Tongue (tissue), 2 donors: ENCODE measurements around the gene IGF2BP2. TPM values are rescaled to one million over a fixed set of nuclear protein-coding genes. Genes with fewer than 3 reads are reported as not detected.

Source experiments
- DNase-seq: peaks from one replicate; pipeline ENCODE4 v3.0.0-alpha.2; 2015
- total RNA-seq: library from RNA; depleted of rRNA; stranded (reverse); fragments of >200 nt; gene quantifications from one replicate; pipeline ENCODE4 v1.2.3, GENCODE V29; 2014

IGF2BP2 gene
- total RNA-seq, 1 donor from 2014 or later, result 41.4 TPM

DNA sequence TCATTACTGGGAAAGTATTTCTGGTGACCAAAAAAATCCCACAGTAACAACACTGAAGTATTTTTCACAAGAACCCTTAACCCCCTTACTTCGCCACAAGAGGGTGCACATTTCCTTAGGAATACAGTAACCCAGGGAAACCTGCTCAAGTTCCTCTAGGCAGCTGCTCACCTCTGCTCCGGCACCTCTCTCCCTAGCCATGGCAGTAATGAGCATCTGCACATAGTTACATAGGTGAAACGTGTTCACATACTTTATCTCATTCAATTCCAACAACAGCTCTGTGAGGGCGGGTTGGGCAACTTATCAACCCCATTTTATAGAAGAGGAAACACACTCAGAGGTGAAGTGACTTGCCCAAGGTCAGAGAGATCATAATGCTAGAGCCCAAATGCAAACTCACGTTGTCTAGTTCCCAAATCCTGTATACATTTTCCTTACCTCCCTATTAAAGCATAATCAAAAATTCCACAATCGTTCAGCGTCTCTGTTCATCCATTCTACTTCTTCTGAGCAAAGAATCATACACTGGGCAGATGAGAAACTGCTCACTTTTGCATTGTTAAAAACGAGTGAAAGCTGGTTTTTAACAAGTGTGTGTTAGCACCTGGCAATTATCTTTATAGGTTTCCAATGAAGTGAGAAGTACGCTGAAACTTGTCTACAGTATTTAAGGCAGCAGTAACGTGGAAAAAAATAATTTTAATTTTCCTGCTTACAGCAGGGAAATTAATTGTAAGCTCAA, 90.7 kb downstream of the IGF2BP2 start:
- peak; percentile 77 for DNase-seq

DNA sequence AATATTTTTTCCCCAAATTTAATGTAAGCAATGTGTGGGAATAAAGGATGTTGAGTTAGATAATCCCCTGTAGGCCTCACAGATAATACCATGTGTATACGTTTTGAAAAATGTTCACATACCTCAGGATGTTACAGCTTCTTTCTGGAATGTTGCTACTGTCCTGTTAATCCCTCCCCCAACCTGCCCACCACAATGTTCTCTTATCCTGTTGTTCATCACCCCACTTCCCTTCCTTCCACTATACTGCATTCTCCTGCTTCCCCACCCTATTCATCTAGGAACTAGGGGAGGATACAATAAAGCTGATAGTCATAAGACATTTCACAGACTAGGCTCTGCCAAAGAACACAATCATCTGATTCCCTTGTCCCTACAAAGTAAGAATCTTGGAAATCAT, 92.1 kb downstream of the IGF2BP2 start:
- DNase-seq, result no peak

DNA sequence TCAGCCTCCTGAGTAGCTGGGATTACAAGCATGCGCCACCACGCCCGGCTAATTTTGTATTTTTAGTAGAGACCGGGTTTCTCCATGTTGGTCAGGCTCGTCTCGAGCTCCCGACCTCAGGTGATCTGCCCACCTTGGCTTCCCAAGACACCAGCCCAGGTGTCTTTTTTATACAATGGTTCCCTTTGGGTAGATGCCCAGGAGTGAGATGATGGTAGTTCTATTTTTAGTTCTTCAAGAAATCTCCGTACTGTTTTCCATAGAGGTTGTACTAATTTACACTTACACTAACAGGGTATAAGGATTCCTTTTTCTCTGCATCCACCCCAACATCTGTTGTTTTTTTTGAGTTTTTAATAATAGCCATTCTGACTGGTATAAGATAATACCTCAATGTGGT, 94.3 kb downstream of the IGF2BP2 start:
- DNase-seq, result no peak

- DNase-seq, result no peak
Measured at GRCh38 chr3:185729337-185730055, 95.3 kb downstream of the IGF2BP2 start.

GRCh38 chr3:185728630-185729336, 96.1 kb downstream of the IGF2BP2 start:
- DNase-seq, result no peak

DNA sequence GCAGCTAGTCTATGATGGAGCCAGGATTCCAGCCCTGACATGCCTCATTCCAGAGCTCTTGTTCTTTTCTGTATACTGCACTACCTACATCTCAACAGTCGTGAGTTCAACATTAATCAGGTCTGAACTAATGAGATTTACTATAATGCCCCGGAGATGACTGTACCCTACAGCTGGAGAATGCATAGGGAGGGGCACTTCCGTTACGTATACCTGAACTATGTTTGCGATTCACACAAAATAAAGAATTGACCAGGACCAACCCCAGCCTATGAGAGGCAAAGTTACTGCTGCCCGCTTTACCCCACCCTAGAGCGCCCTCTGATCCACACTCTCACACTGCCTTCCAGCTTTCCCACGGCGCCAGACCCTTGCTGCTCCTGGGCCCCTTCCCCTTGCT, 97.0 kb downstream of the IGF2BP2 start:
- no peak for DNase-seq

DNA sequence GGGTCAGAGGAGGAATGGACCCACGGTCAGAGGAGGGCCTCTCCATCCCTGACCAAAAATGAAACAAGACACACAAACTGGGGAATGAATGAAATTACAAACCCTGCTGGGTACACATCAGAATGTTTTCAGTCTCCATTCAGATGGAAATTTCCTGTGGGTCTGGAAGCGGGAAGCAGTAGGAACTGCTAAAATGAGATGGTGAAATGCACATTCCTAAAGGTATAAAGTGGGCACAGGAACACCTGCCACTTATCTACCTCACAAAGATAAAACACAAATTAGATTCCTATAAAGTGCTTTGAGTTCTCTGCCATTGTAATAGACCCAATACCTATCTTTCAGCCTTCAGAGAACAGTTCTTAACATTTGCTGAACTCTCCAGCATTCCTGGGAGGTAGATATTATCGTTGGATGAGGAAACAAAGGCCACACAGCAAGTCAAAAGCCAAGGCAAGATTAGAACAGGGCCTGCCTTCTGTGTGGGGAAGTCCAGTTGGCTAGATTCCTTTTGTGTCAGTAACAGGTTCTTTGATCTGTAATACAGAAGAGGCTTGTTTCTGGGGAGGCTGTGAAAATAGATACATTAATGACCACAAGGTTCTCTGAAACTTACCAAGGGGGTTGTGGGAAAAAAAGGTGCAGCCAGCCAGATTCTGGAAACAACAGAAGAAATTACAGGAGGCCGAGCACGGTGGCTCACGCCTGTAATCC, 98.4 kb downstream of the IGF2BP2 start:
- DNase-seq, result no peak

DNA sequence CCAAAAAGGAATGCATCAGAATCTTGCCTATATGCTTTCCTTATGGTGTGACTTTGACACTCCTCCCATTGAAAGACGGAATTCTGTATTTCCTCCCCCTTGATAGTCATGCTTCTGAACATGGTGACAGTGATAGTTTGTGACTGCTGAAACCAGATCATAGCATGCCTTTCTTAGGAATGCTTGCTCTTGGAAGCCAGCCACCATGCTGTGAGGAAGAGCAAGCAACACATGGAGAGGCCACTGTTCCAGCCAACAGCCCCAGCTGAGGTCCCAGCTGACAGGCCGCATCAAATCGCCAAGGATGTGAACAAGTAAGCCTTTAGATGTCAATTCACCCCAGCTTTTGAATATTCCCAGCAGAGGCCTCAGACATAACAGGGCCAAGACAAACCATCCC, 100.1 kb downstream of the IGF2BP2 start:
- peak; percentile 81 for DNase-seq

DNA sequence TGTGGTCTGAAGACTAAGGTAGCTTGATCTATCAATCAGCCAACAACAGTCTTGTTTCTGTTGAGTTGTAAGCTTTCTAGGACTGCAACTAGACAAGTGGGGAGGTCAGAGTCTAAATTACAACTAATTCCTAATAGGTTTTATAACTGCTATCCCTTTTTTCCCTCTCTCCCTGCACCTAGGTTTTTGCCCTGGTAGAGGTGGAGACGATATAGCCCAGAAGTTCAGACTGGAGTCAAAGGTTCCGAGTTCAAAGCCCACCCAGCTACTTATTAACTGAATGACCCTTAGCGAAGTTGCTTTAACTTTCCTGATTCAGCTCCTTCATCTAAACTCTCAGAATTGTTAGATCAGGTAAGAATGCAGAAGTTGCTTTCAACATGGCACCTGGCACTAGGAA, 100.6 kb downstream of the IGF2BP2 start:
- no peak for DNase-seq

- no peak for DNase-seq
Measured at GRCh38 chr3:185722881-185723280, 102.0 kb downstream of the IGF2BP2 start.

DNA sequence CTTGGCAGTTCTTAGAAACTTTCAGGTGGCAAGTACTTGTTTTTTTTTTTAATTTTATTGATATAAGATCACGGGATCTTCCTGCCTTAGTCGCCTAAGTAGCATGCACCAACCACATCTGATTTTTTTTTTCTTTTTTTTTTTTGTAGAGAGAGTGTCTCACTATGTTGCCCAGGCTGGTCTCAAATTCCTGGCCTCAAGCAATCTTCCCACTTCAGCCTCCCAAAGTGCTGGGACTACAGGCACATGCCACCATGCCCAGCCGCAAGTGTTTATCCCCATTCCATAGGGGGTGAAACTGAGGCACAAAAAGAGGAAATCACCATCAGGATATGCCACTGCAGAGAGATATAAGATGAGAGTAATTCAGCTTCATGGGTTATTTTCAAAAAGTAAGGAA, 102.9 kb downstream of the IGF2BP2 start:
- no peak for DNase-seq

DNA sequence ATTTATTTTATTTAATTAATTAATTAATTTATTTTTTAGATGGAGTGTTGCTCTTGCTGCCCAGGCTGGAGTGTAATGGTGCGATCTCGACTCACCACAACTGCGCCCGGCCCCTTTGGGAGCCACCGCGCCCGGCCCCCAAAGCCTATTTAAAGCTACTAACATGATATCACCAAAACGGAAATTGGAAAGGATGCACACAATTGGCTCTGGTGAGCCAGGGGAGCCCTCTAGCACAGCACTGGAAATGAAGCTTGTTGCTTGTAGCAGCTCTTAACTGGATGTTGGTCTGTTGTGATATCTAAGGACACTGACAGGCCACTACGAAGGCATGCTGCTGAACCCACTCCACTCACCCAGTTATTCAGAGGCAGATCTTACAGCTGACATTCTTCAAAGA, 104.5 kb downstream of the IGF2BP2 start:
- DNase-seq, result no peak

DNA sequence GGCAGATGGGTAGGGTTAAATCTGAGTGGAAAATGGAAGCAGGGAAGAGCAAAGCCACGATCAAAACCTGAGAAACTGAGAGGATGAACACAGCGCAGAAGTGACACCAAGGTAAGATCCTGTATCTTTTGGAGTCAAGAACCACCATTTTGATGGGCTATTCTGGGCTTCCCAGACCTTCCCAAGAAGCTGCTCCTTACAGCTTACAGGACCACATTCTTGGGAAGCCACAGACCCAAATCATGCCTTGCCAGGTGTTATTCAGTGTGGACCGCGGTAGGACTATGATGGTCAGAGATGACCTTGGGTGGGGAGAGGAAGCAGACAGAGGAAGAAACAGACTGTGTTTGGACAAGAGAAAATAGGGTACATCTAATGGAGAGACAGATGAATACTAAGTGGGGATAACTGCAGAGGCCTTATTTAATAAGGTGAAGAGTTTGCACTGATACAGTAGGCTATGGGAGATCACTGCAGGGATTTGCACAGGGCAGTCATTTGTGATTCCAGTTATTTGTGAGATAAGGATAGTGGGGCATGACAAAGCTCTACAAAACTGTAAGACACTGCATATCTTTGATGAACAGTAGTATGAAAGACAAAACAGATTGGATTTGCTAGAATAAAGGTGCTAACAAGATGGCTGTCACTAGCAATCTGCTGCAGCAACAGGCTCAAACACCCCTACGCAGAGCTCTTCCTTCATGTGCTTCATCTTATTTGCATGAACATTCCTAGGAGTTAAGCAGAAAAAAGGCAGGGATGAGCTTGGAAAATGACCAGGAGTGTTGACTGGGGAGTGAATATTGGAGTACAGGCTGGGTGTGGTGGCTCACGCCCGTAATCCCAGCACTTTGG, 105.9 kb downstream of the IGF2BP2 start:
- no peak for DNase-seq

DNA sequence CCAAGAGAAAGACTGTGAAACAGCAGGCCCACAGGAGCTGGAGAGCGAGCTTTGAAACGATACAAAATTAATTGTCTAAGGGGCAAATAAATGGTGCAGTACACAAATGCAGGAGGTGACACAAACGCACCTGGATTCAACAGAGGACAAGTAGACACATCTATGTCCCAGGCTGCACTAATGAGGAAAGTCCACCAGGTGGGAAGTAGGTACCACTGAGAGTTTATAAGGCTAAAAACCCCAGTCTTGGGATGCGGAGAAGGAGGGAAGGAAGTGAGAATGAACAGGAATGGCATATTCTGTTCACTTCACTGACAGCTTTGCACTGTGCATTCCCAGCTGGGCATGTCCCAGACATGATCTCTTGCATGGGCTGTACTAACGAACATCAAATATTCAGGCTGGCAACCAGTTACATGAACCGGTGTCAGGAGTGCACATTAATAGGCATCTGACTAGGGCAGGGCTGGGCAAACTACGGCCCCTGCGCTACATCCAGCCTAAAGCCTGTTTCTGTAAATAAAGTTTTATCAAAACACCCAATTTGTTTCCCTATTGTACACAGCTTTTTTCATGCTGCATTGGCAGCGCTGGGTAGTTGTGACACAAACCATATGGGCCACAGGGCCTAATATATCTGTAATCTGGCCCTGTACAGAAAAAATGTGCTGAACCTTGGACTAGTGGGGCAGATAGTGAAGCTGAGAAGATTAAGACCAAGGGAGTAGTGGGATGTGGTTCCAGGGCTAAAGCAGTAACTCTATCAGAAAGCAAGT, 107.0 kb downstream of the IGF2BP2 start:
- no peak for DNase-seq

- peak; percentile 51 for DNase-seq
Measured at GRCh38 chr3:185717121-185717520, 107.7 kb downstream of the IGF2BP2 start.

DNA sequence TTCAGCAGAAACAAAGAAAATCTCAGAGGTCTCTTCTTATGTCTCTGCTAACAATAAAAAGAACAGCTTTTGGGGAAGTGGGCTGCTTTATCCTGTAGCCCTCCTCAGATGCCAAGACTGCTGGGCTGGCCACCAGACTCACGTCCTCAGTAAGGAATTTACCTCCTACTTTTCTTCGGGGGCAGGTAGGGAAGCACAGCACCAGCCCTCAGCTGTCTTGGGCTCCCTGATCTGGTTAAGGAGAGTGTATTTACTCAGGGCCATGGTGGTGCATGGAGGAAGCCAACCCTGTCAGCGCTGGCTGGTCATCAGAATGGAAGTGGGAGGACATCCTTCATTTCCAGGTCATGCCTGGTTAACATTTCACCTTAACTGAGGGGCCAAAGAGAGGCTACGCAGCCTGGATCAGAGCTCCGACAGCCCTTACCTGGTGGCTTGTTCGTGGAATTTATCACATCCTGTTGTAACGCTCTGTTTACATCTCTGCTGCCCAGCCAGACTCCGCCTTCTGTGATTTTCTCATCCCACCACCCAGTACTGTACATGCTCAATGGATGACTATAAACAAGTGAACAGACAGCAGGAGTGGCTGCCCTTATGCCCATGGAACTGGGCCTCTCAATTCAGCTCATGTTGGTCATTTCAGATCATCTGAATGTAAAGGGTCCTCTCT, 108.3 kb downstream of the IGF2BP2 start:
- no peak for DNase-seq

GRCh38 chr3:185715091-185715490, 109.8 kb downstream of the IGF2BP2 start:
- DNase-seq, result no peak

DNA sequence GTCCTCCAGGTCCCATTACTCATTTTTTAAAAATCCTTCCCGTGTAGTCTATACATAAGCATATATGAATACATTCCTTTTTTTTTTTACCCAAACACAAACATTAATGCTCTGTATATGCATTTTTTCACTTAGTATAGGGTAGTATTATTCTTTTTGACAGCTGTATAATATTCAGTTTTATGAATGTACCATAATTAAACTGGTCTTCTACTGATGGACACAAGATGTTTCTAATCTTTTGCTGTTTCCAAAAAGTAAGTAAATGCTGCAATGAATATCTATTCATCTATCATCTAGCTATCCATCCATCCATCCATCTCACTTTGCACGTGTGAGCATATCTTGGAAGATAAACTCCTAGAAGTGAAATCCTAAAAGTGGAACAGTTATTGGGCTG, 110.8 kb downstream of the IGF2BP2 start:
- DNase-seq, result no peak

GRCh38 chr3:185713015-185713414, 111.8 kb downstream of the IGF2BP2 start:
- DNase-seq, result no peak

DNA sequence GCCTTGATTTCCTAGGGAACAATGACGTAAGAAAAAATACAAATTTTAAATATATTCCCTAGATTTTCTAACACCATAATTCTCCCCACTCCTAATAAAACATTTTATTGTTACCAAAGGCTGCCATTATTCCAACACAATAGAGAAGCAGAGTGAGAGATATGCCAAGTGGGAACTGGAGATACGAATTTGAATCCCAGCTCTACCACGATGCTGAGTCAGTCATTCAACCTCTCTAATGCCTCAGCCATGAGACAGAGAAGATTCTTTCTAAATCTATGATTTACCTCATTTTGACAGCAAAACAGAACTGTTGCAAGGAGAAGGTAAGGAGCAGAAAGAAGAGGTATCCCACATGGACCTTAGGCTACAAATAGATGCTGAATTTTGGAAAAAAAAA, 112.5 kb downstream of the IGF2BP2 start:
- no peak for DNase-seq
